NB4 (cell line): ENCODE data around the gene ONECUT3.

Experiments used
- MAX ChIP-seq: IDR thresholded peaks from 2 replicates; pipeline ENCODE4 v1.6.1; 2011; ENCODE audit warnings: low read depth, low read length
- MYC ChIP-seq: IDR thresholded peaks from 2 replicates; pipeline ENCODE4 v1.6.1; 2011; ENCODE audit warnings: low read depth, low read length
- POLR2A ChIP-seq: IDR thresholded peaks from 2 replicates; pipeline ENCODE4 v1.6.1; 2011; ENCODE audit warnings: mild to moderate bottlenecking; ENCODE audit not compliant: insufficient read length; ENCODE audit errors: extremely low read depth
- TF ChIP-seq, protein P1 (sequence below): IDR thresholded peaks from one replicate; pipeline ENCODE4 v1.5.1; 2012; ENCODE audit warnings: low read depth, low read length

- no peak for TF ChIP-seq POLR2A
- TF ChIP-seq, protein P1, sequence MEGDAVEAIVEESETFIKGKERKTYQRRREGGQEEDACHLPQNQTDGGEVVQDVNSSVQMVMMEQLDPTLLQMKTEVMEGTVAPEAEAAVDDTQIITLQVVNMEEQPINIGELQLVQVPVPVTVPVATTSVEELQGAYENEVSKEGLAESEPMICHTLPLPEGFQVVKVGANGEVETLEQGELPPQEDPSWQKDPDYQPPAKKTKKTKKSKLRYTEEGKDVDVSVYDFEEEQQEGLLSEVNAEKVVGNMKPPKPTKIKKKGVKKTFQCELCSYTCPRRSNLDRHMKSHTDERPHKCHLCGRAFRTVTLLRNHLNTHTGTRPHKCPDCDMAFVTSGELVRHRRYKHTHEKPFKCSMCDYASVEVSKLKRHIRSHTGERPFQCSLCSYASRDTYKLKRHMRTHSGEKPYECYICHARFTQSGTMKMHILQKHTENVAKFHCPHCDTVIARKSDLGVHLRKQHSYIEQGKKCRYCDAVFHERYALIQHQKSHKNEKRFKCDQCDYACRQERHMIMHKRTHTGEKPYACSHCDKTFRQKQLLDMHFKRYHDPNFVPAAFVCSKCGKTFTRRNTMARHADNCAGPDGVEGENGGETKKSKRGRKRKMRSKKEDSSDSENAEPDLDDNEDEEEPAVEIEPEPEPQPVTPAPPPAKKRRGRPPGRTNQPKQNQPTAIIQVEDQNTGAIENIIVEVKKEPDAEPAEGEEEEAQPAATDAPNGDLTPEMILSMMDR: no peak
- TF ChIP-seq MYC: no peak
- no peak for TF ChIP-seq MAX
Observed at GRCh38 chr19:1823020-1823419, 69.7 kb downstream of the ONECUT3 start.
